CD4-positive, alpha-beta T cell treated with Interleukin-17A for 1 hour (primary cell): ENCODE measurements around the gene TELO2.

Experiments used
- DNase-seq: peaks from one replicate; pipeline ENCODE4 v3.0.0-alpha.2; 2020

Gene TELO2

GRCh38 chr16:1539720-1540555, 46.8 kb downstream of the TELO2 start:
- no peak for DNase-seq

- DNase-seq = no peak
Measured at GRCh38 chr16:1540556-1540855, 47.3 kb downstream of the TELO2 start.

- no peak for DNase-seq
Measured at GRCh38 chr16:1541293-1542165, 48.4 kb downstream of the TELO2 start.

- no peak for DNase-seq
Measured at GRCh38 chr16:1542166-1542500, 49.0 kb downstream of the TELO2 start.

GRCh38 chr16:1542533-1542932, 49.4 kb downstream of the TELO2 start:
- no peak for DNase-seq

GRCh38 chr16:1543085-1543896, 50.1 kb downstream of the TELO2 start:
- DNase-seq = peak; percentile 46

- no peak for DNase-seq
Measured at GRCh38 chr16:1545044-1546040, 52.2 kb downstream of the TELO2 start.

- no peak for DNase-seq
Measured at GRCh38 chr16:1546430-1546829, 53.3 kb downstream of the TELO2 start.

- DNase-seq = no peak
Measured at GRCh38 chr16:1548233-1548632, 55.1 kb downstream of the TELO2 start.

- no peak for DNase-seq
Measured at GRCh38 chr16:1548727-1549126, 55.6 kb downstream of the TELO2 start.

- DNase-seq = no peak
Measured at GRCh38 chr16:1550069-1550468, 56.9 kb downstream of the TELO2 start.

- no peak for DNase-seq
Measured at GRCh38 chr16:1550696-1551095, 57.5 kb downstream of the TELO2 start.

GRCh38 chr16:1551166-1551565, 58.0 kb downstream of the TELO2 start:
- no peak for DNase-seq

GRCh38 chr16:1552129-1552528, 59.0 kb downstream of the TELO2 start:
- no peak for DNase-seq

GRCh38 chr16:1553946-1554825, 61.0 kb downstream of the TELO2 start:
- DNase-seq = no peak

- DNase-seq = no peak
Measured at GRCh38 chr16:1554826-1555445, 61.8 kb downstream of the TELO2 start.

GRCh38 chr16:1556254-1556653, 63.1 kb downstream of the TELO2 start:
- no peak for DNase-seq

- DNase-seq = no peak
Measured at GRCh38 chr16:1557074-1557473, 63.9 kb downstream of the TELO2 start.

- DNase-seq = no peak
Measured at GRCh38 chr16:1557576-1557975, 64.4 kb downstream of the TELO2 start.

GRCh38 chr16:1559446-1559975, 66.4 kb downstream of the TELO2 start:
- DNase-seq = peak; percentile 43
